NOMO-1 treated with dmso at 0.1 percent for 144 hours (cell line): ENCODE data around the gene PLA2G3.

Source experiments
- DNase-seq: peaks from one replicate; lab custom pipeline; 2025; ENCODE audit not compliant: unreplicated experiment; lab: John Stamatoyannopoulos, UW

Gene PLA2G3

GRCh38 chr22:31148488-31148887 lies 8.2 kb upstream of the PLA2G3 start:
- no peak for DNase-seq

GRCh38 chr22:31144223-31144622 lies 3.9 kb upstream of the PLA2G3 start:
- no peak for DNase-seq

GRCh38 chr22:31143537-31143936 lies 3.2 kb upstream of the PLA2G3 start:
- no peak for DNase-seq

GRCh38 chr22:31143038-31143437 lies 2.7 kb upstream of the PLA2G3 start:
- DNase-seq, result no peak

- DNase-seq, result no peak
Measured at GRCh38 chr22:31142285-31142684, 2.0 kb upstream of the PLA2G3 start.

GRCh38 chr22:31141551-31141950 lies 1.2 kb upstream of the PLA2G3 start:
- DNase-seq, result no peak

GRCh38 chr22:31140746-31141145 lies 438 bp upstream of the PLA2G3 start:
- no peak for DNase-seq

- DNase-seq, result no peak
Measured at GRCh38 chr22:31139066-31139465, 1.2 kb downstream of the PLA2G3 start.

- DNase-seq, result no peak
Measured at GRCh38 chr22:31138126-31138525, 2.2 kb downstream of the PLA2G3 start.

GRCh38 chr22:31137721-31138120 lies 2.6 kb downstream of the PLA2G3 start:
- no peak for DNase-seq

GRCh38 chr22:31136711-31137110 lies 3.6 kb downstream of the PLA2G3 start:
- DNase-seq, result no peak

- DNase-seq, result no peak
Measured at GRCh38 chr22:31136155-31136554, 4.2 kb downstream of the PLA2G3 start.

- no peak for DNase-seq
Measured at GRCh38 chr22:31135706-31136105, 4.6 kb downstream of the PLA2G3 start.

- DNase-seq, result no peak
Measured at GRCh38 chr22:31134688-31135087, 5.6 kb downstream of the PLA2G3 start.

- DNase-seq, result no peak
Measured at GRCh38 chr22:31133911-31134310, 6.4 kb downstream of the PLA2G3 start.

- no peak for DNase-seq
Measured at GRCh38 chr22:31130873-31131272, 9.4 kb downstream of the PLA2G3 start.

- no peak for DNase-seq
Measured at GRCh38 chr22:31128156-31128555, 12.2 kb downstream of the PLA2G3 start.

GRCh38 chr22:31127181-31127772 lies 13.0 kb downstream of the PLA2G3 start:
- DNase-seq, result no peak

- no peak for DNase-seq
Measured at GRCh38 chr22:31126869-31127175, 13.5 kb downstream of the PLA2G3 start.

- DNase-seq, result no peak
Measured at GRCh38 chr22:31126128-31126868, 14.0 kb downstream of the PLA2G3 start.

- no peak for DNase-seq
Measured at GRCh38 chr22:31125521-31126117, 14.7 kb downstream of the PLA2G3 start.

- no peak for DNase-seq
Measured at GRCh38 chr22:31124811-31125465, 15.4 kb downstream of the PLA2G3 start.
